Thoracic aorta (tissue), 2 donors: ENCODE measurements around the gene ACE. TPM values are rescaled to one million over a fixed set of nuclear protein-coding genes. Genes with fewer than 3 reads are reported as not detected.

Source experiments
- ATAC-seq: fragments of 150-250 bp; one replicate; pipeline ENCODE4 v1.8.0; 2017; ENCODE audit warnings: low read depth; ENCODE audit not compliant: insufficient number of reproducible peaks, low FRiP score
- DNase-seq: peaks from one replicate; pipeline ENCODE4 v3.0.0-alpha.2; 2020; ENCODE audit warnings: low spot score
- H3K27ac ChIP-seq, 2 donors: fragments of 200-600 bp; sonication (generic); 1 replicate in 1 of 2; 2 replicates in 1 of 2; pipeline ENCODE4 v1.5.1; 2016; ENCODE audit warnings: mild to moderate bottlenecking in 2 of 2, moderate library complexity in 2 of 2
- H3K27me3 ChIP-seq: fragments of 200-600 bp; sonication (generic); replicated peaks from 2 replicates; pipeline ENCODE4 v1.6.0; 2016; ENCODE audit warnings: mild to moderate bottlenecking; ENCODE audit not compliant: insufficient read depth
- H3K36me3 ChIP-seq: fragments of 200-600 bp; sonication (generic); one replicate; pipeline ENCODE4 v1.5.1; 2016
- H3K4me1 ChIP-seq, 2 donors: fragments of 200-600 bp; sonication (generic); 1 replicate in 1 of 2; 2 replicates in 1 of 2; pipeline versions ENCODE4 v1.5.1 to v1.6.0; 2016; ENCODE audit warnings: low read depth in 2 of 2, mild to moderate bottlenecking in 1 of 2; ENCODE audit not compliant: control insufficient read depth in 1 of 2
- H3K4me3 ChIP-seq: fragments of 200-600 bp; sonication (generic); 2 replicates; pipeline ENCODE4 v1.5.1; 2016; ENCODE audit warnings: mild to moderate bottlenecking
- H3K9me3 ChIP-seq: fragments of 200-600 bp; sonication (generic); 2 replicates; pipeline ENCODE4 v1.5.1; 2016
- CTCF ChIP-seq: fragments of 200-600 bp; sonication (generic); IDR thresholded peaks from one replicate; pipeline ENCODE4 v1.5.1; 2019; ENCODE audit warnings: antibody characterized with exemption
- total RNA-seq, 2 donors: library from RNA; depleted of rRNA; stranded (reverse); fragments of >200 nt; gene quantifications; one replicate each; pipeline versions ENCODE4 v1.1.0 to v1.2.3, GENCODE V29; 2016

Gene ACE
- total RNA-seq, 2 donors from 2014 or later: 5.4 to 16.5 TPM

- no peaks in the 10 kb centered on the region for H3K36me3 ChIP-seq
- H3K27me3 ChIP-seq: no peaks in the 10 kb centered on the region
- no peak for ATAC-seq
- peaks cover 27 to 39% of the 10 kb centered on the region in 2 donors for H3K4me1 ChIP-seq
- H3K4me3 ChIP-seq: peak overlapping the region; percentile 40
- DNase-seq: no peak
- no peak overlapping the region for H3K27ac ChIP-seq
- no peak for TF ChIP-seq CTCF
- no peaks in the 10 kb centered on the region for H3K9me3 ChIP-seq
These were observed 39.4 kb upstream of the ACE start for GRCh38 chr17:63437287-63438091.

- no peaks in the 10 kb centered on the region for H3K36me3 ChIP-seq
- peak overlapping the region; percentile 33 for H3K4me3 ChIP-seq
- no peak for TF ChIP-seq CTCF
- H3K27ac ChIP-seq: no peak overlapping the region
- H3K27me3 ChIP-seq: no peaks in the 10 kb centered on the region
- no peaks in the 10 kb centered on the region for H3K9me3 ChIP-seq
- DNase-seq: no peak
- H3K4me1 ChIP-seq: peaks cover 24 to 30% of the 10 kb centered on the region in 2 donors
- ATAC-seq: no peak
These were observed 38.5 kb upstream of the ACE start for GRCh38 chr17:63438092-63439051.

GRCh38 chr17:63439687-63440086 lies 37.2 kb upstream of the ACE start:
- Histone ChIP-seq H3K27ac (no peak overlapping the region), H3K9me3 (no peaks in the 10 kb centered on the region), H3K4me1 (peaks cover 11 to 17% of the 10 kb centered on the region in 2 donors), H3K36me3 (no peaks in the 10 kb centered on the region), H3K27me3 (no peaks in the 10 kb centered on the region), H3K4me3 (peak overlapping the region; percentile 19)
- TF ChIP-seq CTCF: no peak
- no peak for DNase-seq
- no peak for ATAC-seq

GRCh38 chr17:63440127-63440769 lies 36.6 kb upstream of the ACE start:
- ATAC-seq: no peak
- no peak for TF ChIP-seq CTCF
- Histone ChIP-seq H3K9me3 (no peaks in the 10 kb centered on the region), H3K4me1 (peaks cover 9 to 11% of the 10 kb centered on the region in 2 donors), H3K27me3 (no peaks in the 10 kb centered on the region), H3K4me3 (peak overlapping the region; percentile 19), H3K36me3 (no peaks in the 10 kb centered on the region), H3K27ac (no peak overlapping the region)
- DNase-seq: no peak
